ENCODE data around the gene TRIM39.

The TRIM39 gene

DNA sequence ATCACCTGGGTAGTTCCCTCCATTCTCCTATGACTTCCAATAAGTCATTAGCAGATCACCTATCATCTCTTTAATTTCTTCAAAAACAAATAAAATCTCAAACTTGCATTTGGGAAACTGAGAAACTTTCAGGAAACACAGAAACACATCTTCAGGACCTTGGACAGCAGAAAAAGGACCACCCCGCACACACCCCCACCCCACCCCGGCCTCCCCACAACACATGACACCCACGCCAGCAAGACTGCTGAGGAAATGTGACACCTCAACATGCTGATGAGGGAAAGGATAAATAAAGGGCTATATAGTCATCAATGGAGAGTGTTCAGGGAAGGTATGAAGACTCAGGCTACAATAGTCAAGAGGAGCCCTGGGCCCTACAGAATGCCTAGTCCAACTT lies 15.6 kb upstream of the TRIM39 start:
- no peak for DNase-seq (ENCODE audit: low read depth)
- TF ChIP-seq, protein P1, sequence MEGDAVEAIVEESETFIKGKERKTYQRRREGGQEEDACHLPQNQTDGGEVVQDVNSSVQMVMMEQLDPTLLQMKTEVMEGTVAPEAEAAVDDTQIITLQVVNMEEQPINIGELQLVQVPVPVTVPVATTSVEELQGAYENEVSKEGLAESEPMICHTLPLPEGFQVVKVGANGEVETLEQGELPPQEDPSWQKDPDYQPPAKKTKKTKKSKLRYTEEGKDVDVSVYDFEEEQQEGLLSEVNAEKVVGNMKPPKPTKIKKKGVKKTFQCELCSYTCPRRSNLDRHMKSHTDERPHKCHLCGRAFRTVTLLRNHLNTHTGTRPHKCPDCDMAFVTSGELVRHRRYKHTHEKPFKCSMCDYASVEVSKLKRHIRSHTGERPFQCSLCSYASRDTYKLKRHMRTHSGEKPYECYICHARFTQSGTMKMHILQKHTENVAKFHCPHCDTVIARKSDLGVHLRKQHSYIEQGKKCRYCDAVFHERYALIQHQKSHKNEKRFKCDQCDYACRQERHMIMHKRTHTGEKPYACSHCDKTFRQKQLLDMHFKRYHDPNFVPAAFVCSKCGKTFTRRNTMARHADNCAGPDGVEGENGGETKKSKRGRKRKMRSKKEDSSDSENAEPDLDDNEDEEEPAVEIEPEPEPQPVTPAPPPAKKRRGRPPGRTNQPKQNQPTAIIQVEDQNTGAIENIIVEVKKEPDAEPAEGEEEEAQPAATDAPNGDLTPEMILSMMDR (IDR thresholded peaks at IDR 0.05; ENCODE audit: low read depth, low read length, missing control alignments): no peak
- H3K4me3 ChIP-seq (ENCODE audit: low read depth, low read length): no peak overlapping the region
- in situ Hi-C loops (cut with HindIII; ENCODE audit: low sequenced_read_pairs): no loop called here

DNA sequence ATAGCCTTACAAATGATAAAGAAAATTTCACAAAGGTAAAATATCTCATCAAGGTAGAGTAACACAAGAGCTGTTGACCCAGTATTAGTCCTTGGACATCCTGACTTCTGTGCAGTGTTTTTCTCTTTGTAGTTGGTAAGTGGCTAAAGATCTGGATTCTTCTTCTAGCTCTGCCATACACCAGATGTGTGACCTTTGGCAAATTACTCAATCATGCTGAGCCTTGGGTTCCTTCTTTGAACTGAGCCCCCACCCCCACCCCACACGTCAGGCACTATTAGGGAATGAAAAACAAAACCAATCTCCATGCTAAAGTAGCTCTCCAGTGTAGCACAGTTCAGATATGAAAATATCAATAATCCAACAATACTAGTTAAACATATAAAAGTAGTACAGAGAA lies 15.1 kb upstream of the TRIM39 start:
- in situ Hi-C loops (cut with HindIII; ENCODE audit: low sequenced_read_pairs): no loop called here
- DNase-seq (ENCODE audit: low read depth): no peak
- TF ChIP-seq, protein P1 (IDR thresholded peaks at IDR 0.05; ENCODE audit: low read depth, low read length, missing control alignments): no peak
- no peak overlapping the region for H3K4me3 ChIP-seq (ENCODE audit: low read depth, low read length)

DNA sequence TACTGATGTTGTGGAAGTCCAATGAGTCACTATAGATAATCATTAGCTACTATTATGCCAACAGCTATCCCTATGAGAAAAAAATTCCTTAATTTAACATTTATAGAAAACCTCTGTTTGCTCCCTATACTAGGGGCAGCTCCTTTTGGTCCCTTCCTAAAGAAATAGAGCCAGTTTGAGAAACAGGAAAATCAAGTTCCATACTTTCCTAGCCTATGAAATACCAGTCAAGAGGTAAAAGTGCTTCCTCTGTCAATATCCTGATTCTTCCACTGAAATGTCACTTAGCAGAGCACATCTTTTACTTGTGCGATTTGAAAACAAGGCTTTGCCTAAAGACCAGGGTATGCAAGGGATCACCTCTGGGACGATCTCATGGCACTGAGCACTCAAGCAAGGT lies 14.5 kb upstream of the TRIM39 start:
- TF ChIP-seq, protein P1 (IDR thresholded peaks at IDR 0.05; ENCODE audit: low read depth, low read length, missing control alignments): no peak
- H3K4me3 ChIP-seq (ENCODE audit: low read depth, low read length): no peak overlapping the region
- no peak for DNase-seq (ENCODE audit: low read depth)
- in situ Hi-C loops (cut with HindIII; ENCODE audit: low sequenced_read_pairs): no loop called here

DNA sequence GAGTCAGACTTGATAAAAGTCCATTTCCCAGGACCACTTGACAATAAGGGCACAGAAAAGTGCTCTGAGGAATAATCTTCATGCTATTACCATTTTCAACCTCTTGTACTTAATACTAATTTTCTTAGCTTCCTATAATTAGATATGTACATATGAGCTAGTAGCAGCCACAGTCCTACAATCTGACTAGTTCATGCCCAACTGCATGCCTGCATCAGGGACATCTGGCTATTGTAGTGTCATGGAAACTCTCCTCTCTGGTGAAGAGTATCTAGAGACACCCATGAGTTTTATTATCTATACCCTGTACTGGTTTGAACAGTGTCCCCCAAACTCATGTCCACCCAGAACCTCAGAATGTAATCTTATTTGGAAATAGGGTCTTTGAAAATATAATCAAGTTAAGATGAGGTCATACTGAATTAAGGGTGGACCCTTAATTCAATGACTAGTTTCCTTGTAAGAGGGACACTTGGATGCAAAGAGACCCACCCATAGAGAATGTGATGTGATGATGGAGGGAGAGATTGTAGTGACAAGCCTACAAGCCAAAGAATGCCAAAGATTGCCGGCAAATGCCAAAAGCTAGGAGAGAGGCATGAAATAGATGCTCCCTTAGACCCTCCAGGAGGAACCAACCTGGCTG lies 13.9 kb upstream of the TRIM39 start:
- DNase-seq (ENCODE audit: low read depth): no peak
- in situ Hi-C loops (cut with HindIII; ENCODE audit: low sequenced_read_pairs): no loop called here
- TF ChIP-seq, protein P1 (IDR thresholded peaks at IDR 0.05; ENCODE audit: low read depth, low read length, missing control alignments): no peak
- no peak overlapping the region for H3K4me3 ChIP-seq (ENCODE audit: low read depth, low read length)

DNA sequence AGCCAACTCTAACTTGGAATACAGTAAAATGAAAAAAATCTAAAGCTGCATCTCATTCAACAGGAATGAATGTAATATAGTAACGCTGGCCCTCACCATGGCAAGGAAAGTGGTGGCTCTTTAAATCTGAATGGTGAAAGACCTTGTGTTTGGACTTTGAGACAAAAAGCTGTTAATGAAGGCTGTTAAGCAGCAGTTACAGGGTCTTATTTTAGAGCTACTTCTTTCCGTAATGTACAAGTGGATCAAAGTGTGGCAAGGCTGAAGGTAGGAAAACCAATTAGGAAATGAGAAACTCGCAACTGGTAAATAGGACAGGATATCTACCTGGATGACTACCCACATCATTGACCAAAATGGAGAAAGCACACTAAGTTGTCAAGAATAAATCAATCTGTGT lies 11.6 kb upstream of the TRIM39 start:
- H3K4me3 ChIP-seq (ENCODE audit: low read depth, low read length): no peak overlapping the region
- in situ Hi-C loops (cut with HindIII; ENCODE audit: low sequenced_read_pairs): no loop called here
- TF ChIP-seq, protein P1 (IDR thresholded peaks at IDR 0.05; ENCODE audit: low read depth, low read length, missing control alignments): no peak
- no peak for DNase-seq (ENCODE audit: low read depth)

DNA sequence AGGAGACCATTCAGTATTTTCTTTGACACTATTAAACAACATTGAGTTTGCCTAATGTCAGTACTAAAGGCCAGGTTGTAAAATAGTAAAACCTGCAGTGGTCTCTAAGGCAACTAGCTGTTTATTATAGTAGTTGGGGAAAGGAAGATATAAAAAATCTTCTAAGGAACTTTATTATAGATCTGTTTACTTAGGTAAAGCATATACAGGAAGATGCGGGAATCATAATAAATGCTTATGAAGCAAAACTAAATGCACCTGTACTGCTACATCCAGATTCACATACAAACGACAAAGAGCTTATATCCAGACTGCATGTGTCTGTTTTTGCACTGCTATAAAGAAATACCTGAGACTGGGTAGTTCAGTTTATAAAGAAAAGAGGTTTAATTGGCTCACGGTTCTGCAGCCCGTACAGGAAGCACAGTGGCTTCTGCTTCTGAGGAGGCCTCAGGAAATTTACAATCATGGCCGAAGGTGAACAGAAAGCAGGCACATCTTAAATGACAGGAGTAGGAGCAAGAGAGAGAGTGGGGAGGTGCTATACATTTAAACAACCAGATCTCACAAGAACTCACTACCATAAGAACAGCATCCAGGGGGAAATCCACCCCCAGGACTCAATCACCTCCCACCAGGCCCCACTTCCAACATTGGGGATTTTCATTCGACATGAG lies 8.7 kb upstream of the TRIM39 start:
- DNase-seq (ENCODE audit: low read depth): no peak
- in situ Hi-C loops (cut with HindIII; ENCODE audit: low sequenced_read_pairs): no loop called here
- TF ChIP-seq, protein P1 (IDR thresholded peaks at IDR 0.05; ENCODE audit: low read depth, low read length, missing control alignments): no peak
- H3K4me3 ChIP-seq (ENCODE audit: low read depth, low read length): no peak overlapping the region
